Stomach (tissue), 4 donors: ENCODE data around the gene POF1B.

Experiments used
- EP300 ChIP-seq: sonication (generic); formaldehyde crosslinking; IDR thresholded peaks from one replicate; pipeline ENCODE4 v1.6.1; 2017; ENCODE audit warnings: antibody characterized with exemption
- POLR2A ChIP-seq, 4 donors: fragments of 450-650 bp; IDR thresholded peaks; one replicate each; pipeline ENCODE4 v1.6.1; 2016; ENCODE audit warnings: antibody characterized with exemption in 4 of 4, control low read depth in 2 of 4, mild to moderate bottlenecking in 1 of 4, moderate library complexity in 1 of 4
- POLR2AphosphoS5 ChIP-seq, 3 donors: sonication (generic); formaldehyde crosslinking; IDR thresholded peaks; one replicate each; pipeline ENCODE4 v1.6.1; 2016; ENCODE audit warnings: antibody characterized with exemption in 3 of 3
- TF ChIP-seq, protein P1 (sequence below), 7 experiments: fragments of 450-650 bp in 4 of 7; fragments of 200-600 bp in 3 of 7; sonication (generic) in 3 of 7; IDR thresholded peaks; one replicate each; pipeline ENCODE4 v1.5.1; 2016 to 2019; ENCODE audit warnings: antibody characterized with exemption in 7 of 7, control low read depth in 2 of 7, mild to moderate bottlenecking in 1 of 7

GRCh38 chrX:85419293-85419692, 39.8 kb upstream of the POF1B start:
- TF ChIP-seq, protein P1, sequence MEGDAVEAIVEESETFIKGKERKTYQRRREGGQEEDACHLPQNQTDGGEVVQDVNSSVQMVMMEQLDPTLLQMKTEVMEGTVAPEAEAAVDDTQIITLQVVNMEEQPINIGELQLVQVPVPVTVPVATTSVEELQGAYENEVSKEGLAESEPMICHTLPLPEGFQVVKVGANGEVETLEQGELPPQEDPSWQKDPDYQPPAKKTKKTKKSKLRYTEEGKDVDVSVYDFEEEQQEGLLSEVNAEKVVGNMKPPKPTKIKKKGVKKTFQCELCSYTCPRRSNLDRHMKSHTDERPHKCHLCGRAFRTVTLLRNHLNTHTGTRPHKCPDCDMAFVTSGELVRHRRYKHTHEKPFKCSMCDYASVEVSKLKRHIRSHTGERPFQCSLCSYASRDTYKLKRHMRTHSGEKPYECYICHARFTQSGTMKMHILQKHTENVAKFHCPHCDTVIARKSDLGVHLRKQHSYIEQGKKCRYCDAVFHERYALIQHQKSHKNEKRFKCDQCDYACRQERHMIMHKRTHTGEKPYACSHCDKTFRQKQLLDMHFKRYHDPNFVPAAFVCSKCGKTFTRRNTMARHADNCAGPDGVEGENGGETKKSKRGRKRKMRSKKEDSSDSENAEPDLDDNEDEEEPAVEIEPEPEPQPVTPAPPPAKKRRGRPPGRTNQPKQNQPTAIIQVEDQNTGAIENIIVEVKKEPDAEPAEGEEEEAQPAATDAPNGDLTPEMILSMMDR (IDR thresholded peaks at IDR 0.05) = no peak
- TF ChIP-seq POLR2AphosphoS5 (IDR thresholded peaks at IDR 0.05) (no peak), POLR2A (IDR thresholded peaks at IDR 0.05) (no peak), EP300 (no peak)
